GM18951 (cell line): ENCODE data around the gene ZNF500.

ENCODE experiments used
- POLR2A ChIP-seq: IDR thresholded peaks from 4 replicates; pipeline ENCODE4 v1.6.1; 2011; ENCODE audit warnings: mild to moderate bottlenecking; ENCODE audit not compliant: insufficient read length, insufficient read depth; ENCODE audit errors: extremely low read depth
- in situ Hi-C: fragments of 300-500 bp; cut with MboI; formaldehyde crosslinking; loops from one replicate; pipeline ENCODE4 v1.12.0; 2022; ENCODE audit warnings: low sequenced_read_pairs, mixed read lengths, inconsistent platforms; ENCODE audit not compliant: unreplicated experiment

ZNF500 gene

DNA sequence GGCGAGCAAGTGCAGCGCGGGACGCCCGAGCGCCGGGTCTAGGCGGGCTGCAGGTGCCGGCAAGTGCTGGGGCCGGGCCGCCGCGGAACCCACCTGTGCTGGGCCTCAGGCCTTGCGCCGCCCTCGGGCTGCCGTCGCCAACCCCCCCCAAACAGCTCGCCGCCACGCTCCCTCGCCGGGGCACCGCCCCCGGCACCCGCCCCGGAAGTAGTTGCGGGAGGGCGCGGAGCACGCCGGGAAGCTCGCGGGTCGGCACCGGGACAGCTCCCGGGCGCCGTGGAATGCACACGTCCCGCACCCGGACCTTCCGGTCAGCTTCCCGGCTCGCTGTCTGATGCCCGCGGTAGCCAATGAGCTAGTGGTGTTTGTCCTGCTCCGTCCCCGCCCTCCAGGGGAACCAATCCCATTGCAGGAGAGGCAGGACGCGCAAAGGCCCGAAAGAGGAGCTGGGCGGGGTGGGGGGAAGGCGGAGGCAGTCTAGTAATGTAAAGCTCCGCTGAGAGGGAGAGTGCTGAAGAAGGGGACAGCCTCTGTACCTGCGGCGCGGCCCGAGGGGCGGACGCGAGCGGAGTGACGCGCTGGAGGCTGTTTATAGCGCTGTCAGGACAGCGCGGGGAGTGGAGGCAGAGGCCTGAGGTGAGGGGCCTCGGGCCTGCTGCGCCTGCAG lies 32.8 kb downstream of the ZNF500 start, which contains the start of the genes ANKS3 and DNAAF8:
TSS of gene ANKS3 (minus strand) at position 209 of the 667 bp plus-strand sequence. CDS start 4,122 bp downstream, outside the sequence.
TSS of gene DNAAF8 (plus strand) at position 475 of the 667 bp plus-strand sequence. CDS start 1,978 bp downstream, outside the sequence.
- in situ Hi-C loops, result no loop called here
- peak; percentile 66 for TF ChIP-seq POLR2A

DNA sequence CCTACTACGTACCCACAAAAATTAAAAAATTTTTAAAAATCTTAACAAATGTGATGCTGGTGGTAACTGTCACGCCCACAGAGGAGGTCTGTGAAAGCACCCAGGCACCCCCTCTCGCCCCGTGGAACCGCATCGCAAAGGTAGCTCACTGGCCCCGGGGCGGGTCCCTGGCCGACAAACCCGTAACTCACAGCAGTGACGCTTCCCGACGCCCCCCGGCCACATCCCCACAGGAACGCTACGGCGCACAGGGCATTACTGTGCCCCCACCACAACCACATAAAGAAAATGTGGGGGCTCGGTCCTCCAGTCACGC lies 33.3 kb downstream of the ZNF500 start:
- TF ChIP-seq POLR2A, result no peak
- in situ Hi-C loops, result no loop called here

DNA sequence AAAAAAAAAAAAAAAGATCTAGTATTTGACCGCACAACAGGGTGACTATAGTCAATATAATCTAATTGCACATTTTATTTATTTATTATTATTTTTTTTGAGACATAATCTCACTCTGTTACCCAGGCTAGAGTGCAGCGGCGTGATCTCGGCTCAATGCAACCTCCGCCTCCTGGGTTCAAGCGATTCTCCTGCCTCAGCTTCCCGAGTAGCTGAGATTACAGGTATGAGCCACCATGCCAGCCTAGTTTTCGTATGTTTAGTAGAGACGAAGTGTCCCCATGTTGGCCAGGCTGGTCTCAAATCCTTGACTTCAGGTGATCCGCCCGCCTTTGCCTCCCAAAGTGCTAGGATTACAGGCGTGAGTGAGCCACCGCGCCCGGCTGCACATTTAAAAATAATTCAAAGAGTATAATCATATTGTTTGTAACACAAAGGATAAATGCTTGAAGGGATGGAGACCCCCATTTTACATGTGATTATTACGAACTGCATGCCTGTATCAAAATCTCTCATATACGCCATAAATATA lies 33.7 kb downstream of the ZNF500 start:
- no peak for TF ChIP-seq POLR2A
- in situ Hi-C loops, result no loop called here

DNA sequence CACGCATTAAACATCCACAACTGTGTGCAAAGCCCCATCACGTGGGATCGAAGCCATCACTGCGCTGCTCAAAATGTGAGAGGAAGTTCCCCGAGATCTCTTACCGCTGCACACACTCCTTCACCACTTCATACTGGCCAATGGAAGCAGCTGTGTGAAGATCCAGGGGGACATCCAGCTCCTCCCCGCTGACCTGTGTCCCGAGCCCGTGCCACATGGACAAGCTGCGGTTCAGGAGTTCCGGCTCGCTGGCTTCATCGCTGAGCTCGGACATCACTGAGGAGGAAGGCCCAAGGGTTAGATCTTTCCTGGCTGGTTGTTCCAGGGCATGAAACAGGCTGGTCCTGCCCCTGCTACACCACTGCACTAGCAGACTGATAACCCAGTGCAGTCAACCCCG lies 37.1 kb downstream of the ZNF500 start:
- in situ Hi-C loops, result no loop called here
- no peak for TF ChIP-seq POLR2A

DNA sequence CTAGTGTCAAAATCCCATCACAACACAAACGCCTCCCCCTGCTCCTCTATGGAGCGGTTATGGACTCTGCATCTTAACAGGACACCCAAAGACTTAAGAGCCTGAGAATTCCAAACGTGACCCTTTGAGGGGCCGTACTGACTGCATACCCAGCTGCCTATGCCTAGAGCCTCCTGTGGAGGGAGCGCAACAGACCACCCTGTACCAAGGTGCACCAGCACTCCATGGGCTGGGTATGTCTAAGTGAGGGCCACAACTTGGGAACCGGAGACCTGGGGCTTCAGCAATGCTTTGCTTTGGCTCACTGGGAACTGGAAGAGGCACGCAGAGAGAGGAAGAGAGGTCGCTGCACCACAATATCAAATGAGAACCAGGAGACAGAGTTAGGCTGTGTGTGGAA lies 38.3 kb downstream of the ZNF500 start:
- in situ Hi-C loops, result no loop called here

DNA sequence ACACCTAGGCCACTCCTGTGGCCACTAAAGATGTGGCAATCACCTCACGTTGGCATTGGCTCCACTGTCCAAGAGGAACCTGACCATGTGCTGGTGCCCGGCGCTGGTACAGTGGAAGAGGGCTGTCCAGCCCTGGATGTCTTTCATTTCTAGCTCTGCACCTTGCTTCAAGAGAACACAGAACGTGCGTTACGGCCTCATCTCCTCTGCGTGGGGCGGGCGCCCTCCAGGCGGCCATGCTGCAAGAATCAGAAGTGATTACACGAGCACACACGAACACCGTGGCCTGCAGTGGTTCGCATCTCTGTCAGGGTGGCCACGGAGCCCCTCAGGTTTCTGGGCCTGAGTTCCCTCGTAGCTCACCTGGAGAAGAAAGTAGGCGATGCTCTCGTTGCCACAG lies 40.3 kb downstream of the ZNF500 start:
- no peak for TF ChIP-seq POLR2A

More for the DNA sequence above, 38.3 kb downstream of the ZNF500 start:
- no peak for TF ChIP-seq POLR2A

DNA sequence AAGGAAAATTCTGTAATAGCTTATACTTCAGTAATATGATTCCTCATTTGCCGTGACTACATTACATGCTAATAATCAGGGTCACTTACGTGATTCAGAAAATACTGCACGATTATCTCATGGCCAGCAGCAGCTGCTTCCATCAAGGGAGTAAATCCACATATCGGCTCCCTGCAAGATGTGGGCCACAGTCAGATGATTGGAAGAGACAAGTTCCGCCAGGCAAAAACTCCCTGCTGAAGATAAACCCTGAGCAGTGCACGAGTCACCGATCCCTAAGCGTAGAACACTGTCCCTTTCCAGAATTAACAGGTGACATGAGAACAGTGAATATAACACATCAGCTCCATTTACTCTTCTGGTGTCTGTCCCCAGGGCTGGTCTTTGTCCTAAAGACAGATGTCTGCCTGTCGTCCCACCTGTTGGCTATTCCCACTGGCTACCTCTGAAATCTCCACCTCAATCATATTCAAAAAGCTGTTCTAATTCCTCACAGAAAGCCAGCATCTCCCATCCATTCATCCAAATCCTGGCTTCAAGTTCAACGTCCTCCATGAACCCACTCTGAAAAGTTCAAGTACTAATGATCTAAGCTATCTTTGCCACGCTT lies 42.2 kb downstream of the ZNF500 start:
- in situ Hi-C loops, result no loop called here
- TF ChIP-seq POLR2A, result no peak

More for the DNA sequence above, 40.3 kb downstream of the ZNF500 start:
- in situ Hi-C loops, result no loop called here

DNA sequence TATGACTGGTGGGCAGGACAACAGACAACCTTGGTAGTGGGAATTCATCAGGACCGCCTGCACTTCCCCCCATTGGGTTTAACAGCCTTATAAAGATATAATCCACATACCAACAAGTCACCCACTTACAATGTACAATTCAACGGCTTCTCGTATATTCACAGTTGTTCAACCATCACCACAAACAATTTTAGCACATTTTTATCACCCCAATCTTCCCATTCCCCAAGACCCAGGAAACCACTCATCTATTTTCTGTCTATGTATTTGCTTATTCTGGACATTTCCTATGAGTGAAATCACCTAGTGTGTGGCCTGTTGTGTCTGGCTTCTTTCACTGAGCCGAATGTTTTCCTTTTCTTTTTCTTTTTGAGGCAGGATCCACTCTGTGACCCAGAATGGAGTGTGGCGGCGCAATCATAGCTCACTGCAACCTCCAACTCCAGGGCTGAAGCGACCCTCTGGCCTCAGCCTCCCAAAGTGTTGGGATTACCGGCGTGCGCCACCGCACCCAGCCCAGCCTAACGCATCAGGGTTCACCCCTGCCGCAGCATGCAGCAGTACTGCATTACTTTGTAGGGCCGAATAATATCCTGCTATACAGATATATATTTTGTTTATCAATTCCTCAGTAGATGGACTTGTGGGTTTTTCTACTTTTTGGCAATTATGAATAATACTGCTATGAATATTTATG lies 43.7 kb downstream of the ZNF500 start:
- in situ Hi-C loops, result no loop called here
- TF ChIP-seq POLR2A, result no peak

DNA sequence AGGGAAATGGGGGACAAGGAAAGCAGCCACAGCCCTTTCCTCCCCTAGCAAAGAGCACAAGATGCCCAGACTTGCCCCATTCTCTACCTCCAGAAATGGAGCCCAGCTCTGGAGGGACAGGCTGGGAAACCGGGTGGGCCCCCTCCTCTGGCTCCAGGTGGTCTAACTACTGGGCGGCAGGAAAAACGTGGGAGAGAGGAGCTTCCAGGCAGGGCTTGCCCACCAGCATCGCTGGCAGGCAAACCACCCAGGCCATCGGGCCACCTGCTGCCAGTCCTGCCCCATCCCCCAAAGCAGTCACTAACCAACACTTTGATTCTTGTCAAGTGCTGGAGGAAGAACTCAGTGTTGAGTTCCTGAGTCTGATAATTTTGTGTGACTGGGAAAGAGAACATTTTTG lies 48.5 kb downstream of the ZNF500 start:
- TF ChIP-seq POLR2A, result no peak
- in situ Hi-C loops, result no loop called here

DNA sequence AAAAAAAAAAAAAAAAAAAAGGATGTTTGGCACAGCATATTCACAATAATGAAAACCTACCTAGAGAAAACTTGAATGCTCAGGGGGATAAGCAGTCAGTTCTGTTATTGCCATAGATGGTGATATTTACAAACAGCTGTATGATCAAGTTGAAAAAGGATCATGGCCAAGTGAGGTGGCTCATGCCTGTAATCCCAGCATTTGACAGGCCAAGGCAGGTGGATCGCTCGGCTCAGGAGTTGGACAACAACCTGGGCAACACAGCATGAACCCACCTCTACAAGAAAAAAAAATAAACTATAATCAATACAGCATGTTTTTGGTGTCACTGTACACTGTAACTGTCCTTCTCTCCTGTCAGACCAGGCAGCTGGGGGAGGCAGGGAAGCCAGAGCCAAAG lies 52.0 kb downstream of the ZNF500 start:
- TF ChIP-seq POLR2A, result no peak
- in situ Hi-C loops, result no loop called here

DNA sequence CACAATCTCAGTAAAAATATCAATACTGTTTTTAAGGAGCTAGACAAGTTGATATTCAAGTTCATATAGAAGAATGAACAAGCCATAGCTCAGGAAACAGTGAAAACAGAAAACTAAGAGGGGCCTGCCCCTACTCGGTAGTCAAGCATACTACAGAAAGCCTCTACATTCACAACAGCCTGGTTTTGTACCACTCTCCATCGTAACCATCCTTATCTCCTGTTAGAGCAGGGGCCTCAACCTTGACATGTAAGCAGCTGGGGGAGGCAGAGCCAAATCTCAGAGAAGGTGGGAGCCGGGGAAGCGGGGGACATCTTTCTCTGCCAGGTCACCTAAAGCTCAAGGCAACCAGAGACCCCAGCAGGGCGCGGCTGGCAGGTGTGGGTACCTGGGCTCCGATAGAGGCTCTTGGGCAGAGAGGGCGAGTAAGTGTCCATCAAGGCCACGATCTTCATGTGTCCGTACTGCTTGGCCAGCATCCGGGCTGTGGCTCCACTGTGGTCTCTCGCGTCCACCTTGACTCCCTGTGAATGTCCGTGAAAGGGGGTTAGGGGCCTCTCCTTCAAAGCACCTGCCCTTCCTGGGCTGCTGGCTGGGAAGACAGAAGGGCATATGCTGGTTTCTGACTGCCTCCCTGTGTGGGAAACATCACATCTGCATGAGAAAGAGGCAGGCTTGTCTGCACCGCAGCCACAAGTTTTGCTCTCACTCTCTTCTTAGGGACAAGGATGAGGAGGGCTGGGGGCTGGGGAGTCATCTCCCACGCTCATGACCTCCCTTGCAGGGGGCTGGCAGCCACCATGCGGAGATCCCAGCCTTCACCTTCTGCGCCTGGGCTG lies 53.1 kb downstream of the ZNF500 start:
- in situ Hi-C loops, result no loop called here
- no peak for TF ChIP-seq POLR2A

DNA sequence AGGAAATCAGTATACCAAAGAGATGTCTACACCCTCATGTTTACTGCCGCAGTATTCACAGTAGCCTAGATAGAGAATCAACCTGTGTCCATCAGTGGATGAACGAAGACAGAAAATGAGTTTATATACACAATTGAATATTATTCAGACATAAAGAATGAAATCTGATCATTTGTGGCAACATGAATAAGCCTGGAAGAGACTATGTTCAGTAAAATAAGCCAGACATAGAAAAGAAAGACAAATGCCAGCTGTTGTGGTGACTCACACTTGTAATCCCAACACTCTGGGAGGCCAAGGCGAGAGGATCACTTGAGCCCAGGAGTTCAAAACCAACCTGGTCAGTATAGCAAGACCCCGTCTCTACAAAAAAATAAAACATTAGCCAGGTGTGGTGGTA lies 57.5 kb downstream of the ZNF500 start:
- in situ Hi-C loops, result no loop called here
- TF ChIP-seq POLR2A, result no peak

DNA sequence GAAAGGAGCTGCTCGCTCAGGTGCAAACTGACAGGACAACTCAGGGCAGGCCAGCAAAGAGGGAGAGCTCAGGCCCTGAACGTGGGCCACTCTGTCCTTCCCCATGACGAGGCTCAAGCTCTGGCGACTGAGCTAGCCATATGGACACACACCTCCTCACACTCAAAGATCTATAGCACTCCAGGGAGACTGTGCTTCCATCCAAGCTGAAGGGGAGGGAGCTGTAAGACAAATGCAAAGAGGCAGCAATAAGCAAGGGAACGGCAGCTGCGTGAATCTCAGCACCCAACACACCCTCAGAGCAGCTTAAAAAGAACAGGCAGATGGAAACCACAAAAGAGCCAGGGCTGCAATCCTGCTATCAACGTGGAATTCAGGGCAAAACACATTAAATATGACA lies 60.1 kb downstream of the ZNF500 start:
- TF ChIP-seq POLR2A, result no peak
- in situ Hi-C loops, result no loop called here

DNA sequence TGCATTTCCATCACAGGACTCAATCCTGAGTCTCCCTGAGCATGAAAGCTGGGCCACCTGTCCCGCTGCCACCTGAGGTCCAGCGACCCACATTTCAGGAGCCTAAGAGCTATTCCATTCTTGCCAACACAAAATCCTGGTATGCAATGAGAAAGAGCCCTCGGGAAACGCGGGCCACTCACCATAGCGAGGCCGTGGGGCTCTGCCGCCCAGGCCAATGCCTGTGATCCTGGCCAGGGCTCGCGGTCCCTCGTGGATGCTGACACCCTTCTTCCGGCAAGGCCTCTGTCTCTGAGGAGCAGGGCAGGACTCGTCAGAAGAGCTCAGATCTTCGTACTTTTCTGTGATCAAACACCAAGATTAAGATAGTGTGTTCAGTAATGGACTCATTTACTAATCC lies 62.0 kb downstream of the ZNF500 start:
- no peak for TF ChIP-seq POLR2A
- in situ Hi-C loops, result no loop called here
